Fibroblast of pulmonary artery (primary cell): ENCODE measurements around the gene MAP3K9.

Experiments used
- DNase-seq: peaks from one replicate; pipeline ENCODE4 v3.0.0-alpha.2; 2010; ENCODE audit warnings: low read depth
- H3K4me3 ChIP-seq: replicated peaks from 2 replicates; pipeline ENCODE4 v1.5.1; 2011; ENCODE audit warnings: low read depth, mild to moderate bottlenecking, control low read depth, low read length, moderate library complexity
- CTCF ChIP-seq: IDR thresholded peaks from 2 replicates; pipeline ENCODE4 v1.5.1; 2011; ENCODE audit warnings: mild to moderate bottlenecking, control low read depth, low read length, inconsistent platforms; ENCODE audit errors: missing control alignments

Gene MAP3K9

GRCh38 chr14:70730393-70730792, 78.9 kb downstream of the MAP3K9 start:
- TF ChIP-seq CTCF: no peak
- no peak for DNase-seq
- no peak overlapping the region for H3K4me3 ChIP-seq

DNA sequence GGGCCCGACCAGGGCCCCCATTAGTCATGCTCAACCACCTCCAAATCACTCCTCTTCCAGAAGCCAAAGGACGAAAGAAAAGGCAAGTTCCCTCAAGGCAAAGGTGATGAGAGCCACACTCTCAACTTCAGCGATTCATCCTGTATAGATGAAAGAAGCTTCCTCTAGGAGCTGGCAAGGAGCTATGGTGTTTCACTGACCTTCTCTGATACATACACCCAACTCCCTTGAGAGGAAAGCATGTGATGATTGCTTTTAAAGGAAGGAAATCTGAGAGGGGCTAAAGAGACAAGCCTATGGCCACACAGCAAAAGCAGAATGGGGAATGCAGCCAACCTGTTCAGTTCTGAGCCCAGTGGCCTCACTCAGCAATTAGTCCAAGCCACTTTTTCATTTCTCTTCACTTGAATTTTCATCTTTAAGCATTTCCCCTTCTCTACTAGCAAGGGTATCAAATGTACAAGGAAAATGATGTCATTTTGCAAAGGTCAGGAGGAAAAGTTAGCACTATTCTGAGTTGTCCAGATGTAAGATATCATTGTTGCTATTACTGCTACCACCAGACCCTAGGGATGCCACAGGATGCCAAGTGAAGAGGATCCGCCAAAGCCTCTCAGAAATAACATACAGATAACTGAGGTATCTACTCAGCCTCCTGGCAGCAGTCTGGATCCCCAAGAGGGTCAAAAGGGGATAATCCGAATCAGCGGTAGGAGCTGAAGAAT, 82.5 kb downstream of the MAP3K9 start:
- no peak for DNase-seq
- H3K4me3 ChIP-seq: no peak overlapping the region
- TF ChIP-seq CTCF: no peak

DNA sequence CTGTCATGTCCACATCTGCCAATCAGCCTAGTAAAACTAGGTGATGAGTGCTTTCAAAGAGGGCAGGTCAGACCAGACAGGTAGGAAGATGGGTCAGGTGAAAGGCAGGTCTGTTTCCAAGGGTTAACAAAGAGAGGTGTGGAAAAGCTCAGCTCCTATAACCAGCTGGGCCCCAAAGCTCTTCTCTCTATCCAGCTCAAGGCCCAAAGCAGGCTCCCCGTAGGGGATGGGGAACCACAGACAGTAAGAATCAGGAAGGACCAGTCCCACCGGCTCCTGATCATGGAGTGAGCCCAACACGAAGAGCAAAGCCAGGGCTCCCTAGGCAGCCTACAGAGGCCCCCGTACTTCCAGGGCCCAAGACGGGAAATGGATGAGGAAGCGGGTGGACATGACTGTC, 84.4 kb downstream of the MAP3K9 start:
- TF ChIP-seq CTCF: no peak
- H3K4me3 ChIP-seq: no peak overlapping the region
- no peak for DNase-seq

DNA sequence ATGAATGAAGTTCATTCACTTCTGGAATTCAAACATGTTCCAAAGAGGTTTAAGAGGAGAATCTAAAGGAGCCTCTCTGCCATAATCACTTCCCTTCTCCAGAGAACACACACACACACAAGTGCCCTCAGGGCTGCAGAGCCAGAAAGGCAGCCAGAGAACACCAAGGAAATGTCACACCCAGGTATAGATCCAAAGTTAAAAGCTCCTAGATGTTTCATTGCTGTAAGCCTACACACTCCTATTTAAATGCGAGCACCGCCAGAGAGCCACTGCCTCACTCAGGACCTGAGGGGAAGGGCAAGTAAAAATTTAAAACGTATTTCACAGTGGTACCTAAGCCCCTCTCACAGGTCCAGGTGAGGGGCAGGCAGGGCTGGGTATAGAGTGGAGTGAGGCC, 85.2 kb downstream of the MAP3K9 start:
- no peak for DNase-seq
- no peak overlapping the region for H3K4me3 ChIP-seq
- TF ChIP-seq CTCF: no peak

DNA sequence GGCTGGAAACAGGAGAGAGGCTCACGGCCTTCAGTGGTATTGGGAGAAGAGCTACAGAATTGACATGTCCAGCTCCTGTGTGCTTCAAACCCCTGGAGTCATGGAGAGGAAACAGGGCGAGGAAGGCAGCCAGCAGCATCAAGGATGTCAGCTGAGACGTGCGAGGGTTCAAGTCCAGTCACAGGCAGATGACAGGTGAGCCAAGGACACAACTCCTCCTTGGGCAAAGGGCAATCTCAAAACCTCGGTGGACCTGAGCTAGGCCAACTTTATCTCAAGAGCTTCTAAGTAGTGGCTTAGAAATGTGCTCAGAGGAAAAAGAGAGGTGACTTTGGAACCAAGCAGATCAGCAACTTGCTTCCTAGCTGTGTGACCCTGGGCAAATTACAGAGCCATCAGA, 86.0 kb downstream of the MAP3K9 start:
- no peak for DNase-seq

GRCh38 chr14:70722418-70722817, 86.9 kb downstream of the MAP3K9 start:
- no peak for DNase-seq
- no peak overlapping the region for H3K4me3 ChIP-seq
- no peak for TF ChIP-seq CTCF

More for the DNA sequence above, 86.0 kb downstream of the MAP3K9 start:
- no peak for TF ChIP-seq CTCF
- no peak overlapping the region for H3K4me3 ChIP-seq

DNA sequence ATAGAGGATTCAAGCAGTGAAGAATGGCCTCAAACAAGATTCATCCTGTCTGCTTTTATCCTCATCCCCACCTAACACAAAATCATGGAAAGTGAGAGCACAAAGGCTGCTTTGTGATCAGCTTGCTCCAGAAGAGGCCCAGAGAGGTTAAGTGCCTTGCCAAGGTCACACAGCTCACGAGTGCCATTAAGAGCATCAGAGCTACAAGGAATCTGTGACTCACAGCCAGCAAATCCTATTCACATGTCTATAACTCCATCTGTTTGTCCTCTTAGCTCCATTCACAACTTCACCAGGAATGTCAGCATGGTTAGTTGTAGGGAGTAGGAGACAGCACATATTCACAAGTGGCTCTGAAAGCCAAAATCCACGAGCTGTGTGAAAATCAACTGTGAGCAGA, 87.8 kb downstream of the MAP3K9 start:
- no peak for DNase-seq
- no peak for TF ChIP-seq CTCF
- H3K4me3 ChIP-seq: no peak overlapping the region
